SH-SY5Y (cell line): ENCODE measurements around the gene RAB7A.

Experiments
- GATA2 ChIP-seq: IDR thresholded peaks from 2 replicates; pipeline ENCODE4 v1.6.1; 2011; ENCODE audit warnings: mild to moderate bottlenecking, low read depth, low read length
- GATA3 ChIP-seq: IDR thresholded peaks from 2 replicates; pipeline ENCODE4 v1.6.1; 2011; ENCODE audit warnings: low read depth, mild to moderate bottlenecking, low read length, moderate library complexity

DNA sequence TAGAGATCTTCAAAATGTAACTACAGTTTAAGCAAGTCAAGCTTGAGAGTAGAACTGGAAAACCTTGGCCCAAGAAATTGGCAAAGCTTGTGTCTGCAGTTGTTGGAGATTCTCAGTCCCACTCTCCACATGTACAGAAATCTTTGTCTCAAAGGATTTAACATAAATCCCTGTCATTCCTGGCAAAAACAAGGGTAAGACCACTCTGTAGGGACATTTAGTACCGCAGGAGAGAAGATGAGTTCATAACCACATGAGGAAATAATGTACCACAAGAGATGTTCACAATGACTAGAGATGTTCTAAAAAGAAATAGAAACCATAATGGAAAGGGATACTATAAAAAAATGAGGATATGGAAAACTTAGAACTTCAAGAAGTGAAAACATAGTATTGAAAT lies 73.7 kb downstream of the RAB7A start:
- TF ChIP-seq GATA2 (no peak), GATA3 (no peak)
